Astrocyte (in vitro differentiated cells and primary cell): ENCODE results near the gene HTT-AS. TPM values are rescaled to one million over a fixed set of nuclear protein-coding genes. Genes with fewer than 3 reads are reported as not detected.

Experiments used
- DNase-seq: peaks from one replicate; pipeline ENCODE4 v3.0.0-alpha.2; 2010; ENCODE audit warnings: low read depth
- FAIRE-seq: peaks from 2 replicates; lab custom pipeline; 2011; peaks lifted over from hg19 to GRCh38; lab: Jason Lieb, UNC
- H2AFZ ChIP-seq: 2 replicates; pipeline ENCODE4 v1.6.0; 2012; ENCODE audit warnings: low read depth, low read length, inconsistent platforms
- H3K27ac ChIP-seq: 2 replicates; pipeline ENCODE4 v1.5.1; 2011; ENCODE audit warnings: low read depth, low read length, inconsistent platforms
- H3K27me3 ChIP-seq: 2 replicates; pipeline ENCODE4 v1.6.0; 2011; ENCODE audit warnings: low read length, inconsistent platforms; ENCODE audit not compliant: insufficient read depth
- H3K36me3 ChIP-seq: 2 replicates; pipeline ENCODE4 v1.5.1; 2011; ENCODE audit warnings: low read length, inconsistent platforms; ENCODE audit not compliant: insufficient read depth
- H3K4me1 ChIP-seq: 2 replicates; pipeline ENCODE4 v1.5.1; 2011; ENCODE audit warnings: low read length, inconsistent platforms; ENCODE audit not compliant: insufficient read depth
- H3K4me2 ChIP-seq: 2 replicates; pipeline ENCODE4 v1.6.0; 2012; ENCODE audit warnings: low read length, inconsistent platforms
- H3K4me3 ChIP-seq: 2 replicates; pipeline ENCODE4 v1.5.1; 2011; ENCODE audit warnings: low read depth, mild to moderate bottlenecking, low read length, inconsistent platforms; ENCODE audit not compliant: insufficient read depth
- H3K79me2 ChIP-seq: 2 replicates; pipeline ENCODE4 v1.6.0; 2012; ENCODE audit warnings: mild to moderate bottlenecking, low read length, inconsistent platforms; ENCODE audit not compliant: insufficient read depth
- H3K9ac ChIP-seq: 2 replicates; pipeline ENCODE4 v1.6.0; 2012; ENCODE audit warnings: mild to moderate bottlenecking, low read length, inconsistent platforms
- H3K9me3 ChIP-seq: 2 replicates; pipeline ENCODE4 v1.5.1; 2012; ENCODE audit warnings: low read depth, mild to moderate bottlenecking, low read length, inconsistent platforms; ENCODE audit not compliant: insufficient read depth
- H4K20me1 ChIP-seq: 2 replicates; pipeline ENCODE4 v1.6.0; 2012; ENCODE audit warnings: low read length, inconsistent platforms; ENCODE audit not compliant: insufficient read depth
- H3K27ac Mint-ChIP-seq: one replicate; pipeline ENCODE4 v1.8.0; 2021; ENCODE audit warnings: mild to moderate bottlenecking, mixed read lengths; ENCODE audit not compliant: unreplicated experiment
- H3K27me3 Mint-ChIP-seq: one replicate; pipeline ENCODE4 v1.8.0; 2021; ENCODE audit warnings: low read depth, mixed read lengths; ENCODE audit not compliant: unreplicated experiment
- H3K36me3 Mint-ChIP-seq: one replicate; pipeline ENCODE4 v1.8.0; 2021; ENCODE audit warnings: low read depth, mixed read lengths; ENCODE audit not compliant: unreplicated experiment
- H3K4me1 Mint-ChIP-seq: one replicate; pipeline ENCODE4 v1.8.0; 2021; ENCODE audit warnings: low read depth, mixed read lengths; ENCODE audit not compliant: unreplicated experiment
- H3K4me3 Mint-ChIP-seq: one replicate; pipeline ENCODE4 v1.8.0; 2021; ENCODE audit warnings: mild to moderate bottlenecking, moderate library complexity, mixed read lengths; ENCODE audit not compliant: unreplicated experiment
- H3K9me3 Mint-ChIP-seq: one replicate; pipeline ENCODE4 v1.8.0; 2021; ENCODE audit warnings: mild to moderate bottlenecking, mixed read lengths; ENCODE audit not compliant: unreplicated experiment
- CTCF ChIP-seq: IDR thresholded peaks from 2 replicates; pipeline ENCODE4 v1.5.1; 2011; ENCODE audit warnings: low read depth, mild to moderate bottlenecking, inconsistent platforms, low read length, moderate library complexity; ENCODE audit not compliant: insufficient read depth
- EZH2 ChIP-seq: IDR thresholded peaks from 2 replicates; pipeline ENCODE4 v1.6.1; 2012; ENCODE audit warnings: mild to moderate bottlenecking, low read length, inconsistent platforms; ENCODE audit not compliant: insufficient read depth
- total RNA-seq: library from RNA; stranded (reverse); gene quantifications from 2 replicates; pipeline ENCODE4 v1.2.1, GENCODE V29; 2021

HTT-AS gene
- total RNA-seq, 1 donor from 2014 or later = not detected

GRCh38 chr4:3025881-3026280 lies 48.5 kb downstream of the HTT-AS start:
- H4K20me1 ChIP-seq = no peaks in the 10 kb centered on the region
- H3K36me3 ChIP-seq = no peaks in the 10 kb centered on the region
- Mint-ChIP-seq H3K9me3 (peaks cover 15% of the 10 kb centered on the region), H3K36me3 (peaks cover 8% of the 10 kb centered on the region), H3K27ac (no peak overlapping the region), H3K4me3 (no peak overlapping the region), H3K4me1 (no peaks in the 10 kb centered on the region), H3K27me3 (peaks cover 17% of the 10 kb centered on the region)
- no peak overlapping the region for H3K9ac ChIP-seq
- no peak overlapping the region for H2AFZ ChIP-seq
- no peak overlapping the region for H3K4me2 ChIP-seq
- H3K79me2 ChIP-seq = no peaks in the 10 kb centered on the region
- peaks cover 4% of the 10 kb centered on the region for H3K27me3 ChIP-seq
- DNase-seq (no peak), FAIRE-seq (no peak)
- H3K4me1 ChIP-seq = no peaks in the 10 kb centered on the region
- H3K9me3 ChIP-seq = peaks cover 5% of the 10 kb centered on the region
- H3K4me3 ChIP-seq = no peak overlapping the region
- H3K27ac ChIP-seq = no peak overlapping the region
- TF ChIP-seq EZH2 (no peak), CTCF (no peak)

DNA sequence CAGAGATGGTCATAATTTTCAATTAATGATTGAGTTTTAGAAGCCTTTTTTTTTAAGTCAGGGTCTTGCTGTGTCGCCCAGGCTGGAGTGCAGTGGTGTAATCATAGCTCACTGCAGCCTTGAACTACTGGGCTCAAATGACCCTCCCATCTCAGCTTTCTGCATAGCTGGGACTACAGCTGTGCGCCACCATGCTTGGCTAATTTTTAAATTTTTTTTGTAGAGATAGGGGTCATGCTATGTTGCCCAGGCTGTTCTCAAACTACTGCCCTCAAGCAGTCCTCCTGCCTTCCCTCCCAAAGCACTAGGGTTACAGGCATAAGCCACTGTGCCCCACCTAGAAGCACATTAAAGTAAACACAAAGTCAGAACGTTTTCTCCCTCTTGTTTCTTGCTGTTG lies 51.7 kb downstream of the HTT-AS start:
- no peak for FAIRE-seq
- Histone ChIP-seq H2AFZ (no peak overlapping the region), H3K4me2 (no peak overlapping the region), H3K9ac (no peak overlapping the region), H3K4me3 (no peak overlapping the region), H3K27ac (no peak overlapping the region), H3K4me1 (peaks cover under 1% of the 10 kb centered on the region), H3K36me3 (no peaks in the 10 kb centered on the region), H3K79me2 (no peaks in the 10 kb centered on the region), H4K20me1 (no peaks in the 10 kb centered on the region), H3K27me3 (peaks cover 15% of the 10 kb centered on the region), H3K9me3 (peaks cover 5% of the 10 kb centered on the region)
- Mint-ChIP-seq H3K9me3 (peaks cover 17% of the 10 kb centered on the region), H3K36me3 (peaks cover 4% of the 10 kb centered on the region), H3K27me3 (peaks cover 14% of the 10 kb centered on the region), H3K4me1 (peaks cover 2% of the 10 kb centered on the region), H3K27ac (no peak overlapping the region), H3K4me3 (no peak overlapping the region)
- no peak for TF ChIP-seq CTCF
- no peak for TF ChIP-seq EZH2
- no peak for DNase-seq

DNA sequence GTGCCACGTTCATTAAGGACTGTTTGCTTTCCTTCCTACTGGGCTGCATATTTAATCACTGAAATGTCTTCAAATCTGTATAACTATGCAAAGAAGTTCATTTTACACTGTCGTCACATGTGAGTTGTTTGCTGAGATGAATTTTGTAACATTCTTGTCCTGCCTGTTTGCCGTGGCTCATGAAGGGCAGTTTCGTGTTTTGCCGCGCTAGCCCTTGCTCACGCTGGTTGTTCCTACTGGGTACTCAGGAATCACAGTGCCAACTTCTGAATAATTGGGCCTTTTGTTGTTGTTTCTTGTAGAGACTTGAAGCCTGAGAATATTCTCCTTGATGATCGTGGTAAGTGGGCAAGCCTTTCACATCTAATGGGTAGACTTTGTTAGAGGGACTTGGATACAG lies 52.2 kb downstream of the HTT-AS start:
- H3K9me3 ChIP-seq = peaks cover 5% of the 10 kb centered on the region
- H4K20me1 ChIP-seq = no peaks in the 10 kb centered on the region
- peaks cover 4% of the 10 kb centered on the region for H3K36me3 Mint-ChIP-seq
- H3K4me2 ChIP-seq = no peak overlapping the region
- H3K4me3 ChIP-seq = no peak overlapping the region
- H2AFZ ChIP-seq = no peak overlapping the region
- no peak overlapping the region for H3K9ac ChIP-seq
- H3K27me3 ChIP-seq = peaks cover 15% of the 10 kb centered on the region
- H3K27ac ChIP-seq = no peak overlapping the region
- H3K79me2 ChIP-seq = no peaks in the 10 kb centered on the region
- H3K4me3 Mint-ChIP-seq = no peak overlapping the region
- peaks cover 4% of the 10 kb centered on the region for H3K4me1 ChIP-seq
- H3K9me3 Mint-ChIP-seq = peaks cover 17% of the 10 kb centered on the region
- no peak for DNase-seq
- H3K27me3 Mint-ChIP-seq = peaks cover 14% of the 10 kb centered on the region
- H3K4me1 Mint-ChIP-seq = peaks cover 6% of the 10 kb centered on the region
- H3K27ac Mint-ChIP-seq = no peak overlapping the region
- no peak for FAIRE-seq
- TF ChIP-seq CTCF (no peak), EZH2 (no peak)
- no peaks in the 10 kb centered on the region for H3K36me3 ChIP-seq
